ENCODE results near the gene PRKAG2. TPM values are rescaled to one million over a fixed set of nuclear protein-coding genes. Genes with fewer than 3 reads are reported as not detected.

PRKAG2 gene
- total and polyA plus RNA-seq, 2 of the 8 experiments (the other 6 are each of a cell fraction or from before 2014, with no cell fraction given) = 7.5 to 18.1 TPM

DNA sequence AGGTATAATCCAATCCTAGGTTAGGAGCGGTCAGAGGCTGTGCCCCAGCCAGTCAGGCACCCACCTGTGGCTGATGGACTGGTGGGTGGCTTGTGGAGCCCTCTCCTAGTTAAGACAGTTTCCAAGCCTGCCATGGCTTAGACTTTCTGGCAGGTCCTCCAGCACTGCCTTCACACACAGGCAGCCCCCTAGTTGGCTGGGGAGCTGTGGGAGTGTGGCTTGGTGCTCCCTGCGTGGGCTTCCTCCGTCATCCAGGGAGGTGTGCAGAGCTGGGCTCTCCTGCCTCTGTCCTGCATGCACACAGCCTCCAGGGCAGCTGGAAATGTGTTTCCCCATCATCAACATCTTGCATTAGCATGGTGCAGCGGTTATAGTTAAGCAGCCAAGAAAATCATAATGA lies 273.0 kb downstream of the PRKAG2 start (continued):
- TF ChIP-seq, protein P1, sequence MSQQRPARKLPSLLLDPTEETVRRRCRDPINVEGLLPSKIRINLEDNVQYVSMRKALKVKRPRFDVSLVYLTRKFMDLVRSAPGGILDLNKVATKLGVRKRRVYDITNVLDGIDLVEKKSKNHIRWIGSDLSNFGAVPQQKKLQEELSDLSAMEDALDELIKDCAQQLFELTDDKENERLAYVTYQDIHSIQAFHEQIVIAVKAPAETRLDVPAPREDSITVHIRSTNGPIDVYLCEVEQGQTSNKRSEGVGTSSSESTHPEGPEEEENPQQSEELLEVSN (IDR thresholded peaks at IDR 0.05) = no peak

Data from H1 (cell line).